ENCODE data around the gene IL10RA.

DNA sequence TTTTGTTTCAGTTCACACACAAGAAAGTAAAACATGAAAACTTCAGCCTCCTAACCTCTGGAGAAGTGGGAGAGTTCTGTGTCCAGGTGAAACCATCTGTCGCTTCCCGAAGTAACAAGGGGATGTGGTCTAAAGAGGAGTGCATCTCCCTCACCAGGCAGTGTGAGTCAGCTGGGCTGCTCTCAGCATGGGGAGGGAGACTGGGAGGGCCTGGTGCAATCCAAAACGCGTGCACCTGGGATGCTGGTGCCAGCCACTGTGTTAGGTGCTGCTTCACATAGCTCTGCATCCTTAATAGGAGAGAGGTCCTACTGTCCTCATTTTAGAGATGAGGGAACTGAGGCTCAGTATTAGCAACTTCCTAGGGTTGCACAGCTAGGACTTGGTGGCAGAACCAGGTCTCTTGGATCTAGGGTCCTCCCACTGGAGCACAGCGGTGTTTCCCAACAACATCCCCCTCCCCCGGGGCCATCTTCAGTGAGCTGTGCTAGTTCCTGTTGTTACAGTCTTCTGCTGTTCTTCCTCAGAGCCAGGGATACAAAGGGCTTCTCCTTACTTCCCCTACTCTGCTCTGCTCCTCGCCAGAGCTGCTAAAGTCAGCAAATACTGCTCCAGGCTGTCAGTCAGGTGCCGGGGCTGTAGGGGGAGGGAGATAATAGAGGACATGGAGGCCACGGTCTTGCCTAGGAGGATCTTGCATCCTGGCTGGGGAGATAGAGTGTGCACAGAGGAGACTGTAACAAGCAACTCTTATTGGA lies 8.0 kb downstream of the IL10RA start:
- TF ChIP-seq CTCF (conservative IDR thresholded peaks at IDR 0.05; ENCODE audit: low read depth, low read length) (no peak), FOS (IDR thresholded peaks at IDR 0.05; ENCODE audit: low read depth, low read length) (no peak), RFX5 (IDR thresholded peaks at IDR 0.05; ENCODE audit: low read depth, low read length) (no peak), MAZ (IDR thresholded peaks at IDR 0.05; ENCODE audit: borderline replicate concordance, low read depth, low read length) (no peak), POLR2A (IDR thresholded peaks at IDR 0.05; ENCODE audit: low read depth, low read length) (no peak), RCOR1 (IDR thresholded peaks at IDR 0.05; ENCODE audit: insufficient replicate concordance, low read length) (no peak), CEBPB (IDR thresholded peaks at IDR 0.05; ENCODE audit: low read depth, low read length) (no peak), SMC3 (IDR thresholded peaks at IDR 0.05; ENCODE audit: low read depth, low read length) (no peak), NFE2L2 (IDR thresholded peaks at IDR 0.05; ENCODE audit: low read depth, low read length) (no peak), USF2 (IDR thresholded peaks at IDR 0.05; ENCODE audit: low read depth, low read length) (no peak), MXI1 (IDR thresholded peaks at IDR 0.05; ENCODE audit: borderline replicate concordance, low read depth, low read length) (no peak), BHLHE40 (IDR thresholded peaks at IDR 0.05; ENCODE audit: low read depth, low read length) (no peak)
- TF ChIP-seq, protein P1, sequence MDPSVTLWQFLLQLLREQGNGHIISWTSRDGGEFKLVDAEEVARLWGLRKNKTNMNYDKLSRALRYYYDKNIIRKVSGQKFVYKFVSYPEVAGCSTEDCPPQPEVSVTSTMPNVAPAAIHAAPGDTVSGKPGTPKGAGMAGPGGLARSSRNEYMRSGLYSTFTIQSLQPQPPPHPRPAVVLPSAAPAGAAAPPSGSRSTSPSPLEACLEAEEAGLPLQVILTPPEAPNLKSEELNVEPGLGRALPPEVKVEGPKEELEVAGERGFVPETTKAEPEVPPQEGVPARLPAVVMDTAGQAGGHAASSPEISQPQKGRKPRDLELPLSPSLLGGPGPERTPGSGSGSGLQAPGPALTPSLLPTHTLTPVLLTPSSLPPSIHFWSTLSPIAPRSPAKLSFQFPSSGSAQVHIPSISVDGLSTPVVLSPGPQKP (IDR thresholded peaks at IDR 0.05; ENCODE audit: borderline replicate concordance, low read depth, low read length): no peak
